HG03045 (cell line): ENCODE results near the gene SCIN.
A peak's percentile ranks its signal among the peaks of the same experiment; 100 is the strongest.
"Not testable (repeated sequence)": the region's sequence is repeated elsewhere in the genome, so short reads cannot be mapped to it uniquely, and the experiment has no call there.

Experiments used
- ATAC-seq: cut with Tn5 transposase; IDR thresholded peaks from one replicate; pipeline ENCODE4 v1.9.1; 2021; ENCODE audit warnings: mild to moderate bottlenecking, moderate library complexity; ENCODE audit not compliant: unreplicated experiment

The SCIN gene

DNA sequence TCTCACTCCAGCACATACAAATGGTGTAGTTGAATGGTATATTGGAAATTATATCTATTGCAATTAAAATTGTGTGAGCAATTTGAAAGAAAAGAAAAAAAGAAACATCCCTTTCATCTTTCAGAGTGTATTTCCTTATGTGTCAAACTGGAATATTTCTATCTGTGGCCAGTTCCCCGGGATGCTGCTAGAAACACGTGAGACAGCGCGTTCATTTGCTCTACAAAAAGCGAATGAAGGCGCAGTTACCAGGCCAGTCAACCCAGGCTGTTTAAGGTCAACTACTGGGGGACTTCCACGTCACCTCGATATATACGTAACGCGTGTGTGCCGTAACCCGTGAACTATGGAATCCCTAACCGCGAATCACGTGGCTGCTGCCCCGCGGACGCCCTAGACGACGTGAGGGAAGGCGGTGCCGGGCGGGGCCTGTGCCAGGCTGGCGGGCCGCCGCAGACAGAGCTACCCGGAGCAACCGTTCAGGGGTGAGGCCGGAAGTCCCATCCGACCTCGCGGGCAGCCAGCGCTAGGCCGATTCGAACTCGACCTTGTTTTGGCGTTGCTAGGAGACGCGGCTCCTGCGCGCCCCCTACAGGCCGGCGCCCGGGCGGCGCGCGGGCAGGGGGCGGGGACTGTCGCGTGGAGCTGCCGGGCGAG, 115.8 kb downstream of the SCIN start:
- peak; percentile 89 for ATAC-seq

DNA sequence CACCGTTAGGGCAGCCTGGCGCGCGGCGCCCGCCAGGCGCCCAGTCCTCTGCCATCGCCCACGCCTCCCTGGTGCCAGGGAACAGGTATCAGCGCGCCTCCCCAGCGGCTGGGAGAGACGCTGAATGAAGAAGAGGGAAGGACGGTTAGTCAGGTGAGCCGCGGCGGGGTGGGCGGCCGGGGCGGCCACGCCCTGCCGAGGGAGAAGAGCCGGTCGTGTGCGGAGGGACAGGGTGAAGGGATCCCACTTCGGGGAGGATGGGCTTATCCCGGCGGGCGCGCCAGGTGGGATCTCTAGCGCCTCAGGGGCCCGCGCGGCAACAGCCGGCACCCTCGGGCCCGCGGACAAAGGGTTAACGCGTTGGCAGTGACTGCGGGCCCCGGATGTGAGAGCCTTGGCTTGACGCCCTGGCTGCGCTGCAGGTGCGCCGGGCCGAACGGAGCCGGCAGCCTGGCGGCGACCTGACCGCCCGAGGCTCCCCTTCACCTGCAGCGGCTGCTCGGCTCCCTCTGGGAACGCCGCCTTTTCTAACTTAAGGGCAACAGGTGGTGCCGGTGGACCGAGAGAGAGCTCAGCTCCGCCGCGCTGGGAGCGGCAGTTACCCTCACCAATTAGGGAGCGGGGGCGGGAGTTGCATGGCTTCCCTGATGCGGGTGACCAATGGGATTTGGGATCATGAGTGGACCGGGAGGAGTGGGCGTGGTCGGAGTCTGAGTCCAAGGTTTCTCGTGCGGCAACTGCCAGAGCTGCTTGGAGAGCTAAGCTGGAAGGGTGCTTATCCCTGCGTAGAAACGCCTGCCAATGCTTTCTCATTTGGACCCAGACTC, 116.6 kb downstream of the SCIN start, which contains the start of gene ARL4A:
Gene ARL4A, plus strand, starts transcription at position 743 of the 827 bp plus-strand sequence. CDS start 622 bp downstream, outside the sequence.
- ATAC-seq: peak; percentile 88

DNA sequence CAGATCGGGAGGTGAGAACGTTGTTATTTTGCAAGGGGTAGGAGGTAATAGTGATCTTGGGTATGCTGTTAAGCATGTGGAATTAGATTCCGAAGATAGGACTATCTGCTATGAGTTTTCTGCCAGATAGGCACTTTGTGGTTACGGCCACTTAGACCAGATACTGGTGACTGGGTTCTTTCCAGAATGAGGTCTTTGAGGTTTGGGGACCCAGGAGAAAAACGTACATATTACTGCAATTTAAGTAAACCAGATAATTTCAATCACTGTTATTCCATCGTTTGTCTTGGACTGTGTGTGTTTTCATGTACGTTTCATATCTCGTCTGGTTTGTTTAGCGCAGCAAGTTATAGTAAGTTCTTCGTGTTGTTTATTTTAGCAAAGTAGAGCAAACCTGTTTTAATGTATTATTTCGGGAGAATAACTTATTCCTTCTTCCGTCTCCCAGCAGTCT, 117.2 kb downstream of the SCIN start:
- peak; percentile 2 for ATAC-seq

DNA sequence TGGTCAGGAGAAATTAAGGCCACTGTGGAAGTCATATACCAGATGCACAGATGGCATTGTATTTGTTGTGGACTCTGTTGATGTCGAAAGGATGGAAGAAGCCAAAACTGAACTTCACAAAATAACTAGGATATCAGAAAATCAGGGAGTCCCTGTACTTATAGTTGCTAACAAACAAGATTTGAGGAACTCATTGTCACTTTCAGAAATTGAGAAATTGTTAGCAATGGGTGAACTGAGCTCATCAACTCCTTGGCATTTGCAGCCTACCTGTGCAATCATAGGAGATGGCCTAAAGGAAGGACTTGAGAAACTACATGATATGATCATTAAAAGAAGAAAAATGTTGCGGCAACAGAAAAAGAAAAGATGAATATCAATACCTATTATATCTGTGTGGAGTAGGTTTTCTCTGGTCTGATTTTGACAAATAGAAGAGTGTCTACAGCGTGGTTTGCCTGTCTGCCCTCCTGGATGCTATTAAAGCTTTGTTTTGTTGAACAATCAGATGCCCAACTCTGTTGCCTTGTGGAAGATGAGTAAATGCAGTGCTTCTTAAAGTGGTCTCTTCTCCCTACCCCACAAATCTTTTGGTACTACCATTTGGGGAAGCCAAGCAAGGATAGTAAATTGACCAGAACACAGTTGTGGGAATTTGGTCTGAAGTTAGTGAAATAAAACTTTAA, 118.1 kb downstream of the SCIN start:
- not testable (repeated sequence) for ATAC-seq

DNA sequence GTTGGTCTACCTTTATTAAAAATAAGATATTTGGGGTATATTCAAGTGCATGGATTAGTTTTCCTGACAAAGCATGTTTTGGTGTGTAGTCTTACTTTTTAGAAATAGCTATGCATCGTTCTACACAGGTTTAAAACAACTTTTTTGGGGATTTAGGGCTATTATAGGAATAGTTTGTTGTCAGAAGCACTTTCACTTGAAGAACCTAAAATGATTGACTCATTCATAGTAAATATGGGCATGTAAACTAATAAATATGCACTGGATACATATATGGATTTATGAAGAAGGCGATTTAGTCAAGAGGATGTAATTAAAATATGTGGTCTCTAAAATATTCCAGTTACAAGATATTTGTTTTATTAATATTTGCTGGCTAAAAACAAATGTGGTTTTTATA, 118.9 kb downstream of the SCIN start:
- ATAC-seq: no peak

DNA sequence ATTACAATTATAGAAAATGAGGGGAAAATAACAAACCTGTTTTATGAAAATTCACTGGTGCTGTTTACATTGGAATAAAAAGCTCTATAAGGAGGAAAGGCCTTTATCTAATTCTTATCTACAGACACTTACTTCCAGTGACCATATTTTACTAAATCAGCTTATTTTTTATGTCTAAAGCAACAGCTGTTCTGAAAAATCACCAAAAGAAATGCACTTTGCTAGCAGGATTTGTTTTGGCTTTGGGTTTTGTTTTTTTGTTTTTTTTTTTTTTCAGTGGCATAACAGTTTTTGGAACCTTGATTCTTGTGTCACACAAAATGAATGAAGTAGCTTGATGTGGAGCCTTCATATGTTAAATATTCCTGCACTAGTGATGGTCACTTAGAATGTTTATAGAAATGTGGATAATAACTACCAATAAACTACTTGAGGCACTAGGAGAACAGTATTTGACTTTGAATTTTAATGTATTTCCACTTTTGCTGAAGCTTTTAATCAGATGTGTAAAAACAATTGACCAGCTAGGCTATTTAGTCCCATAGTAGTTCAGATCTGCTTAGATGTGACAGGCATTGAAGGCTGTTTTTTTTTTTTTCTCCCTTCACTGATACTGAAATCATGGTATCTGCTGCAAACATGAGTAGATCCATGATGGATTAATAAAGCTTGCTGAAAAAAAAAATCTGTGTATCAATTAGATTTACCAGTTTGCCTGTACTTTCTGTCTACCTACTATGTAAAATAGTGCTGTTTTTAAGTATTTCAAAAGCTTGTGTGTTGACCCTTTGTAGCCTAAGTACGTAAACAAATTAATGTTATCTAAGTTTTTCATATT, 119.7 kb downstream of the SCIN start:
- ATAC-seq: no peak

DNA sequence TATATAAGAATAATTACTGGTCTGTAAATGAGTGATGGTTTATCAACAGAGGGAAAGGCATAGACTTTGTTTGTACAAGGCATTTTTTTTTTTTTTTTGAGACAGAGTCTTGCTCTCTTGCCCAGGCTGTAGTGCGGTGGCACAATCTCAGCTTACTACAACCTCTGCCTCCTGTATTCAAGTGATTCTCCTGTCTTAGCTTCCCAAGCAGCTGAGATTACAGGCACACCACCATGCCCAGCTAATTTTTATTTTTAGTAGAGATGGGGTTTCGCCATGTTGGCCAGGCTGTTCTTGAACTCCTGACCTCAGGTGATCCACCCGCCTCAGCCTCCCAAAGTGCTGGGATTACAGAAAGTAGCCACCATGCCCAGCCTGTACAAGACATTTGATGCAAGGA, 120.9 kb downstream of the SCIN start:
- not testable (repeated sequence) for ATAC-seq

DNA sequence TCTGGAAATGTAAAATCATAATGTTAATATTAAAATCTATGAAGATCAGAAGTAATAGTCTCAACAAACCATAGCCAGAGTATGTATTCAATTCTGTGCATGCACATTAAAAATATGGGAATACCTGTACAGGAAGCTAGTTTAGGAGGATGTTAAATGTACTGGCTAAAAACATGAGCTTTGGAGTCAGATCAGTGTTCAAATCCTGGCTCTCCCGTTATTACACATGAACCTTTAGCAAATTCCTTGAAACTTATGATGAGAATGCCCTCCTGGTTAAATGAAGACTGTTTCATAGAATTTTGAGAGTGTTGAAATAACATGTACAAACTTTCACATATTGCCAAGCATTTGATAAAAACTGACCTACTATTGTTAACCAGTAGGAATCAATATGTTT, 121.5 kb downstream of the SCIN start:
- no peak for ATAC-seq

DNA sequence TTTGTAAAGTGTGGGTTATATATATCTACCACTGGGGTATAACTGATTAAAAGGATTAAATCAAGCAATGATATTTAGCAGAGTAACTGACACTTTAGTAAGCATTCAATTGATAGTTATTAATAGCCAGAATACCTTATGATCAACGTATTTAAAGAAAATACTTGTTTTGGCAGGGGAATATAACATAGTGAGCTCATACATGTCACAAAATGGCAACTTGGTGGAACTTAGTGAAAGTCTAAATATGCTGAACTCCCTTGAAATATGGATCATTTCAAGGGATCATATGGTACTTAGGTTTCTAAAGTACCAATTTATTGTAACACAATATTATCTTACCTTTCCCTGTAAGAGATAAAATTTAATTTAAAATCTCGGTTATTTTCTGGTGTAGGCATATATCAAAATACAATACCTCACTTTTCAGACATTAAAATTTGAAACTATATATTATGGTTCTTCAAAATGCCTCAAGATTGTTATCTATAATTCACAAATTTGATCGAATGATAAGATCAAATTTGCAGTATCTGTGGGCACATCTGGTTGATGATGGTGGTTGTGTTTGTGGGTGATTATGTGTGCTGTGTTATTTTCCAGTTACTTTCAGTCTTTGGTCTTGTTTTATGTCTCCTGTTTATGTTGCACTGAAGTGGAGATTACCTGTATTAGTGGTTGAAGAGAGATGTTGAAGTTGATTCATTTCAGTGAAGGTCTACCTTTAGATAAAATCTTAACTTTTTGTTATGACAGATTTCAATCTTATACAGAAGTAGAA, 122.1 kb downstream of the SCIN start:
- no peak for ATAC-seq

DNA sequence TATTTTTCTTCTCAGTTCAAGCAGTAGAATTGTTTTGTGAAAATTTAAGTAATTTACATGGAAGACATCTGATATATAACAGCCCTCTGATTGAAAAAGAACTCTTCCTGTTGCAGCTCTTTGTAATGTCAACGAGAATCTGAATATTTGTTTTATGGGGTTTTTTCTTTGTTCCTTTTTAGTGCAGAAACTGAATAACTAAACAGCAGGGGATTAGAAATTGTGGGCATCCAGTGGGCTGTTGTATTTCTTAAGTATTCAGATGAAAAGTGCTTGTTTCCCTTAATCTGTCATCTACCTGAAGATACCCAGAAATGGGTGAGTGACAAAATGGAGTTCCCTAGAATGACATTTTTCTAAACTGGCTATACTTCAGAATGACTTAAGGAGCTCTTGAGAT, 124.3 kb downstream of the SCIN start:
- ATAC-seq: no peak

DNA sequence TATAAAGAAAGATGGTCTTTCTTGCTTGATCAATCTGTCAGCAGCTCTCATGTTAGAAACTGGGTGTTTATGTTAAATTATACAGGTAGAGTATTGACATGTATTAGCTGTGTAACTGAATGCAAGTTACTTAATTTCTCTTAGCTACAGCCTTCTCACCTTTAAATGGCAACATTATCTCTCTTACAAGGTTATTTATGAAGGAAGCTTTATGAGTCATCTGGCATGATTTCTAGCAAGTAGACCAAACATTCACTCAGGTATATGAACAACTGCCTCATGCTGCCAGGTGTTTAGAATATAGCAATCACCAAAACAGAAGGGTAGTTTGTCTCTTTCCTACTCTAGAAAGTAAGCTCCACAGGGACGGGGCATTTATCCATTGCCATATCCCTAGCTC, 125.4 kb downstream of the SCIN start:
- ATAC-seq: no peak

DNA sequence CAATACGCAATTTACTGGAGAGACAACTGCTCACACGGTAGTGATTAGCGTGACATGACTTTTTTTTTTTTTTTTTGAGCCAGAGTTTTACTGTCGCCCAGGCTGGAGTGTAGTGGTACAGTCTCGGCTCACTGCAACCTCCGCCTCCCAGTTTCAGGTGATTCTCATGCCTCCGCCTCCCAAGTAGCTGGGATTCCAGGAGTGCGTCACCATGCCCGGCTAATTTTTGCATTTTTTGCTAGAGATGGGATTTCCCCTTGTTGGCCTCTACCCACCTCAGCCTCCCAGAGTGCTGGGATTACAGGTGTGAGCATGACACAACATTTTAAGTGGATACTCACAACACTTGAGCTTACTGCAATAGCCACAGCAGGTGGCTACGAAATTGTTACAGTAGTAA, 128.8 kb downstream of the SCIN start:
- ATAC-seq: no peak

DNA sequence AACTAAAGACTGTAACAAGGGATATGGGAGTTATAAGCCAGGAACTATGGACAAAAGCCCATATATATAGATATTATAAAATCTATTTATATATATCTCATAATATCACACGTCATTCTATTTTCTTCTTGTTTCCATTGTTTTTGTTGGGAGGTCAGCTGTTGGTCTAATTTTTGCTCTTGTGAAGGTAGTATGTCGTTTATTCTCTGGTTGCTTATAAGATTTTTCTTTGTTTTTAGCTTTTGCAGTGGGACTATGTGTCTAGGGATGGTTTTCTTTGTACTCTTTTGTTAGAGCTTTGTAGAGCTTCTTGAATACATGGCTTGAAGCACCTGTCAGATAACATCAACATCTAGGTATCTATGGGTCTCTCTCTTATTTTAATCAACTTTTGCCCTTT, 130.9 kb downstream of the SCIN start:
- ATAC-seq: no peak

DNA sequence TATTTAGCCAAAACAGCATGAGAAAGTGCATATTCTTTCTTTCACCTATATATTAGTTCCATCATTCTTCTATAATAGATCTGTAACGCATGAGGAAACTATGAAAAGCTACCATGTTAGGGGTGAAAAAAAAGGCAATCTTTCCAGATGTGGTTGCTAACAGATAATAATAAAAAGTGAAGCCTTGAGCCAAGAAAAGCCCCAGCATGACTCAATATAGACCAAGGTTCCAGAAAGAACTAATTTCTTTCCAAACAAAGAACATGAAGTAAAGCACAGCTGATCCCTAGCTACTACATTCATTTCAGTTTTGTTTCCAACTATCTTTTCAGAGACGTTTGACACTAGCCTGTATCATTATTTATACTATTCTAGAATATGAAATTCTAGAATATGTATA, 133.4 kb downstream of the SCIN start:
- ATAC-seq: no peak

DNA sequence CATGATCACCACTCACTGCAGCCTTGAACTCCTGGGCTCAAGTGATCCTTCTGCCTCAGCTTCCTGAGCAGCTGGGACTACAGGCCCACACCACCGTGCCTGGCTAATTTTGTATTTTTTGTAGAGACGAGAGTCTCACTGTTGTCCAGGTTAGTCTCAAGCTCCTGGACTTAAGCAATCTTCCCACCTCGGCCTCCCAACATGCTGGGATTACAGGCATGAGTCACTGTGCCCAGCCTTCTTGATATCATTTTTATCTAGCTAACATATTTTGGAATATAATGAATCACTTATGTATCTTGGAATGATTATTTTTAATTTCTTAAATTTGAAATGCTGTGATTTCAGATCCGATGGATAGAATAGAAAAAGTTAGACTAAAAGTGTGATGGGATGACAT, 135.4 kb downstream of the SCIN start:
- ATAC-seq: no peak

DNA sequence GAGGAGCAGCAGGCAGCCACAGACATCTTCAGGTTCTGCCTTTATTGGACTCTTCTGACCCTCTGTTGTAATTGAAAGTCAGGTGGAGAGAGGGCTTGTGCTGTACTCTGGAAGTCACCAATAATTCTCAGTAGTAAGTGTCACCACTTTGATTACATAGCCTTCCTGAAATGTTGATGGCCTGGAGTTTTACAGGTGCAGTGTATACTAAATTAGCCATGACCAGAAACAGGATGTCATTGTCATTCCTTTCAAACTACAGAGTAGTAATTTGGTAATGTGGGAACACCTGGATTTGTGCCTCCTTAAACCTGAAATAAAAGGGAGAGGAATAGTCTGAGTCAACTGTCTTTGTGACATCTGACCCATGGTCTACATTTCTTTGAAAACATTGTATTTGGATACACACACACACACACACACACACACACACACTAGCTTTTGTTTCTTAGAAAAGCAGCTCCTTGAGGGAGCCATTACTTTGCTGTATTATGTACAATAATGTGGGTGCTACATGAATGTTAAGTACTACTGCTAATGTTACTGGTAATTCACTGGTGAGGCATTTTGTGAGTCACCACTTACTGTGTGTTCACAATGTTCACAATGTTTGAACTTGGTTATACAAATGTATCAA, 136.5 kb downstream of the SCIN start:
- no peak for ATAC-seq

DNA sequence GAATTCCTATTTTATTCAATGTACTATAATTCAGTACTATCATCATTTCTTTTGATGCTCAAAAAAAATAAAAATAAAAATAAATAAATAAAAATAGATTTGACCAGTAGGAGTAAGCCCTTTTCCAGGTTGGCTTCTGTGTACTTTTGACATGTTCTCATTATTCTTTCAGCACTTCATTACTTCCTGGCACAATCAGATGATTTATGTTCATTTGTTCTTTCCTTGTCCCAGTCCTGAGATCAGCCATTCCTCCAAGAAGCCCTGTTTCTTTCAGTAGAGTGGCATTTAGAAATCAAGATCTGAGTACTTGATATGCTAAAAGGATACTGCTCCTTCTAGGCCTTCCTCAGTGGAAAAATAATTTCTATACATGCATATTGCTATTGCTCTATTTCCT, 137.8 kb downstream of the SCIN start:
- no peak for ATAC-seq
